GM08714 (cell line): ENCODE measurements around the gene KICS2.

Experiments
- H3K4me3 ChIP-seq: fragments of 200-500 bp; sonication (Bioruptor generic); 2 replicates; pipeline ENCODE4 v1.5.1; 2014; ENCODE audit warnings: mild to moderate bottlenecking, low read length, inconsistent platforms
- ZNF274 ChIP-seq: IDR thresholded peaks from 2 replicates; pipeline ENCODE4 v1.6.1; 2012; ENCODE audit warnings: mild to moderate bottlenecking, low read depth, low read length

The KICS2 gene

GRCh38 chr12:64193931-64194330 lies 28.2 kb downstream of the KICS2 start:
- no peak overlapping the region for H3K4me3 ChIP-seq
- no peak for TF ChIP-seq ZNF274

GRCh38 chr12:64192644-64193444 lies 29.3 kb downstream of the KICS2 start:
- no peak for TF ChIP-seq ZNF274

GRCh38 chr12:64190140-64190539 lies 32.0 kb downstream of the KICS2 start:
- no peak overlapping the region for H3K4me3 ChIP-seq
- no peak for TF ChIP-seq ZNF274

More at GRCh38 chr12:64192644-64193444, 29.3 kb downstream of the KICS2 start:
- peak overlapping the region; percentile 21; the same call in 1 of the 2 replicates for H3K4me3 ChIP-seq

- no peak for TF ChIP-seq ZNF274
- H3K4me3 ChIP-seq = no peak overlapping the region
Observed at GRCh38 chr12:64189530-64189929, 32.6 kb downstream of the KICS2 start.

- no peak overlapping the region for H3K4me3 ChIP-seq
- TF ChIP-seq ZNF274 = no peak
Observed at GRCh38 chr12:64187794-64188193, 34.3 kb downstream of the KICS2 start.

GRCh38 chr12:64187370-64187769 lies 34.7 kb downstream of the KICS2 start:
- no peak for TF ChIP-seq ZNF274
- H3K4me3 ChIP-seq = no peak overlapping the region

- H3K4me3 ChIP-seq = no peak overlapping the region
- no peak for TF ChIP-seq ZNF274
Observed at GRCh38 chr12:64186789-64187188, 35.3 kb downstream of the KICS2 start.

- H3K4me3 ChIP-seq = no peak overlapping the region
- TF ChIP-seq ZNF274 = no peak
Observed at GRCh38 chr12:64184216-64184615, 37.9 kb downstream of the KICS2 start.

- H3K4me3 ChIP-seq = no peak overlapping the region
- no peak for TF ChIP-seq ZNF274
Observed at GRCh38 chr12:64181430-64182291, 40.4 kb downstream of the KICS2 start.

- no peak for TF ChIP-seq ZNF274
- H3K4me3 ChIP-seq = no peak overlapping the region
Observed at GRCh38 chr12:64180951-64181350, 41.1 kb downstream of the KICS2 start.

- no peak overlapping the region for H3K4me3 ChIP-seq
- TF ChIP-seq ZNF274 = no peak
Observed at GRCh38 chr12:64178122-64178521, 44.0 kb downstream of the KICS2 start.

- no peak for TF ChIP-seq ZNF274
- no peak overlapping the region for H3K4me3 ChIP-seq
Observed at GRCh38 chr12:64177001-64177400, 45.1 kb downstream of the KICS2 start.

GRCh38 chr12:64175254-64175945 lies 46.7 kb downstream of the KICS2 start:
- TF ChIP-seq ZNF274 = no peak
- H3K4me3 ChIP-seq = no peak overlapping the region

- no peak for TF ChIP-seq ZNF274
- H3K4me3 ChIP-seq = no peak overlapping the region
Observed at GRCh38 chr12:64173456-64173855, 48.6 kb downstream of the KICS2 start.
